ENCODE results near the gene ADGRL3. TPM values are rescaled to one million over a fixed set of nuclear protein-coding genes. Genes with fewer than 3 reads are reported as not detected.

Gene ADGRL3
- total RNA-seq, 1 donor from 2014 or later = 2.1 TPM

DNA sequence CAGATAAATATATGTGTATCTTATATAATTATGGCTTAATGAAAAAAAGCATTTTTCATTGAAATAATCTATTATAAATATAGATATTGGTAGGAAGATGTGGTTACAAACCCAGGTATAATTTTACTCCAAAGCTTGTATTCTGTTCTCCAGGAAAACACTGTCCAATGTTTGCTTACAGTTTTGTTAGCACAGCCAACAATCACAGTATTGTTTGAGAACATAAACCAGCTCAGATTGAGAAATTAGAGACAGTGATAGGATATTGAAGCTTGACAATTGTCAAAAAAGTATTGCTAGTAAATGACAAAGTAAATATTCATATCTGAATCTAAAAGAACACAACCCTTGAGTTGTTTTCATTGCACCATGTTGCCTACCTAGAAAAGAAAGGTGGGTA, 228.8 kb downstream of the ADGRL3 start:
- Histone ChIP-seq H3K27me3 (ENCODE audit: control insufficient read depth, insufficient read depth, low read length) (no peaks in the 10 kb centered on the region), H3K4me3 (ENCODE audit: low read depth, low read length) (no peak overlapping the region), H3K36me3 (ENCODE audit: control insufficient read depth, insufficient read depth, low read length) (no peaks in the 10 kb centered on the region)
- TF ChIP-seq, protein P1, sequence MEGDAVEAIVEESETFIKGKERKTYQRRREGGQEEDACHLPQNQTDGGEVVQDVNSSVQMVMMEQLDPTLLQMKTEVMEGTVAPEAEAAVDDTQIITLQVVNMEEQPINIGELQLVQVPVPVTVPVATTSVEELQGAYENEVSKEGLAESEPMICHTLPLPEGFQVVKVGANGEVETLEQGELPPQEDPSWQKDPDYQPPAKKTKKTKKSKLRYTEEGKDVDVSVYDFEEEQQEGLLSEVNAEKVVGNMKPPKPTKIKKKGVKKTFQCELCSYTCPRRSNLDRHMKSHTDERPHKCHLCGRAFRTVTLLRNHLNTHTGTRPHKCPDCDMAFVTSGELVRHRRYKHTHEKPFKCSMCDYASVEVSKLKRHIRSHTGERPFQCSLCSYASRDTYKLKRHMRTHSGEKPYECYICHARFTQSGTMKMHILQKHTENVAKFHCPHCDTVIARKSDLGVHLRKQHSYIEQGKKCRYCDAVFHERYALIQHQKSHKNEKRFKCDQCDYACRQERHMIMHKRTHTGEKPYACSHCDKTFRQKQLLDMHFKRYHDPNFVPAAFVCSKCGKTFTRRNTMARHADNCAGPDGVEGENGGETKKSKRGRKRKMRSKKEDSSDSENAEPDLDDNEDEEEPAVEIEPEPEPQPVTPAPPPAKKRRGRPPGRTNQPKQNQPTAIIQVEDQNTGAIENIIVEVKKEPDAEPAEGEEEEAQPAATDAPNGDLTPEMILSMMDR (IDR thresholded peaks at IDR 0.05; ENCODE audit: insufficient read depth, low read length, poor library complexity, severe bottlenecking) = no peak
- no peak for DNase-seq (ENCODE audit: low read depth)

DNA sequence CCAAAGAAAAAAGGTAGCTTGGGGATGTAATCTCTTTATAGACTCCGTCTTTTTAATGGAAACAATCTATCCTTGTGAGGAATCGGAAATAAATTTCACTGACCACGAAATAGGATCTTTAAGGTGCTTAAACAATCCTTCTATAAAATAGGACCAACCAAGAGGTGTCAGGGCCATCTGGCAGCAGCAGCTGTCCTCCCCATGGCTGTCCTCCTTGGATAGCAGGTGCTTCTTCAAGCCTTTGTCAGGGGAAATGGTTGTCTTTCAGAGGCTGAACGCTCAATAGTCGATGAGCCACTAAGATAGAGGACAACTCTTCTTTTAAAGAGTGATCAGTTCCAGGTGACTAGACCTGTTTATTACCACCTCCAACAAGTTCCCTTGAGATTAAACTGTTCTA, 231.0 kb downstream of the ADGRL3 start:
- Histone ChIP-seq H3K27me3 (ENCODE audit: control insufficient read depth, insufficient read depth, low read length) (no peaks in the 10 kb centered on the region), H3K4me3 (ENCODE audit: low read depth, low read length) (no peak overlapping the region), H3K36me3 (ENCODE audit: control insufficient read depth, insufficient read depth, low read length) (no peaks in the 10 kb centered on the region)
- no peak for DNase-seq (ENCODE audit: low read depth)
- TF ChIP-seq, protein P1 (IDR thresholded peaks at IDR 0.05; ENCODE audit: insufficient read depth, low read length, poor library complexity, severe bottlenecking) = no peak

DNA sequence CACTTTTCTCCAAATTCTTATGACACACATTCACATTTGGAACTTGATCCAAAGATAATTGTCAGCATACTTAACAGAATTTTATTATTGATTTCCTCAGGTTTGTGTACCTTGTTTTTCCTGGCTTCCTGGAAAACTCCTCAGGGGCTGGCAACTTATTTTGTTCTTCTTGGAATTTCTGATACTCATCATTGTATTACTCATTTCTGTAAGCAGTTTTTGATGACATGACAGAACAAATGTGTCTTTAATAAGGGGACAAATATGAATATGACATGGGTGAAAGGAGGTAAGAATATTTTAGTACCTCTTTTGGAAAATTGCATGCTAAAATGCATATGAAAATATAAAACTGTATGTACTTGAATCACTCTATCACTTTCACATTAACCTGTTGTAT, 237.8 kb downstream of the ADGRL3 start:
- H3K27me3 ChIP-seq (ENCODE audit: control insufficient read depth, insufficient read depth, low read length) = no peaks in the 10 kb centered on the region
- no peak for DNase-seq (ENCODE audit: low read depth)
- no peak overlapping the region for H3K4me3 ChIP-seq (ENCODE audit: low read depth, low read length)
- TF ChIP-seq, protein P1 (IDR thresholded peaks at IDR 0.05; ENCODE audit: insufficient read depth, low read length, poor library complexity, severe bottlenecking) = no peak
- H3K36me3 ChIP-seq (ENCODE audit: control insufficient read depth, insufficient read depth, low read length) = no peaks in the 10 kb centered on the region

DNA sequence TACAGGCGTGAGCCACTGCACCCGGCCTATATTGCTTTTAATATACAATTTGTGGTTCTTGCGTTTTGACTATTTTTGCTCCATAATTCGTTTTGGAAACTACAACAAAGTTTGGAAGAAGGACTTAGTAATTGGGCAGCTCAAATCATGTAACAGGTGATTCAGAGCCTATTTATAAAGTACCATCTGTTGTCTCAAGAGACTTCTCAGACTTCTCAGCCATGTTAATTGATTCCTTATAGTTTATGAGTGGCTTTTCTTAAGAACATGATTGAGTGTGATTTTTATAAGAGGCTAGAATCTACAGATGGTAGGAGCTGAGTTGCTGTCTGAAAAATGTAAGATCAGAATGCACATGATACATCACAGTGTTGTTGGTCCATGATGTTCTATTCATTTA, 240.2 kb downstream of the ADGRL3 start:
- TF ChIP-seq, protein P1 (IDR thresholded peaks at IDR 0.05; ENCODE audit: insufficient read depth, low read length, poor library complexity, severe bottlenecking) = no peak
- no peaks in the 10 kb centered on the region for H3K36me3 ChIP-seq (ENCODE audit: control insufficient read depth, insufficient read depth, low read length)
- DNase-seq (ENCODE audit: low read depth) = no peak
- H3K4me3 ChIP-seq (ENCODE audit: low read depth, low read length) = no peak overlapping the region
- H3K27me3 ChIP-seq (ENCODE audit: control insufficient read depth, insufficient read depth, low read length) = no peaks in the 10 kb centered on the region

DNA sequence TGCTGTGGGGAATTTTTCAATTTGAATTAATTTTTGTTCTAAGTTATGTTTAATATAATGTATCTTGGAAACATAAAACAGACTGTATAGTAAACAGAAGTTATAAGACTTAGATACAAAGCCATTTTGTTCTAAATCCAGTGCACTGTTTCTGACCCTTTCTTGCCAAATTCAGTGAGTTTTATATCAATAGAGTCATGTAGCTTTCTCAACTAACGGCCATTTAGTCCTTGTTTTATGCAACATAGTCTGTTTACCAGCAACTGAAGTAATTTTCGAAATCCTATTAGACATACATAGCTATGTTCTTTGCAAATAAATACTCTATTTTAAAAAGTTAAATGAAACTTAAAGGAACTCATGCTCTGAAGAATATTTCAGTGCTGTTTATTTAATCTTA, 242.8 kb downstream of the ADGRL3 start:
- no peak for DNase-seq (ENCODE audit: low read depth)
- H3K27me3 ChIP-seq (ENCODE audit: control insufficient read depth, insufficient read depth, low read length) = no peaks in the 10 kb centered on the region
- no peak overlapping the region for H3K4me3 ChIP-seq (ENCODE audit: low read depth, low read length)
- H3K36me3 ChIP-seq (ENCODE audit: control insufficient read depth, insufficient read depth, low read length) = no peaks in the 10 kb centered on the region
- TF ChIP-seq, protein P1 (IDR thresholded peaks at IDR 0.05; ENCODE audit: insufficient read depth, low read length, poor library complexity, severe bottlenecking) = no peak

DNA sequence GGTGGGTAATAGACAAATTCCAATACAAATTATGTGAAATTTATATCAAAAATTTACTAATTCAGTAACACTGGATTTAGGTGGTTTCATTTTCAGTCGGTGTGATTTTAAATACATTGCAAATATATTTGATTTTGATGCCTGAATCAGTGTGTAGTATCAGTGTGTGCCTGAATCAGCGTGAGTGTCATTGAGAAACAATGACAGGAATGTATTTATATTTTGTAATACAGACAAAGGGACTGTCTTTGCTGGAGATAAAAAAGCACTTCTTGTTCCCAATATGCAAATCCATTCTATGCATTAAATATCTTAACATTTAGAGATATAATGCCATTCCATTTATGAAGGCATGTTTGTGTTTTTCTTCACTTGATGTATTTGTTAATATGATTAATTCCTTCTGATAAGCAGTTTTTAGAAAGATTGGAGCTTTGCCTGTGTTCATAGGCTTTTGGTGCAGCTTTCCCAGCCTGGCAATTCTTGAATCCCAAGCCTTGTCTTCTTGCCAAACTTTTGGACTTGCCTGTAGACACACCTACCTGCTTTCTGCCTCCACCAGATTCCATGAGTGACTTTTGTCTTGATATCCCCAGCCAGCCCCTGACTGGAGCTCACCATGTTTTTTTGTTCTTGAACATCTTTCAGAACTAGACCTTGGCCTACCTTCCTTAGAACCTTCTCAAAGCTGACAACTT, 243.8 kb downstream of the ADGRL3 start:
- peak; percentile 16 for DNase-seq (ENCODE audit: low read depth)
- Histone ChIP-seq H3K36me3 (ENCODE audit: control insufficient read depth, insufficient read depth, low read length) (no peaks in the 10 kb centered on the region), H3K4me3 (ENCODE audit: low read depth, low read length) (no peak overlapping the region), H3K27me3 (ENCODE audit: control insufficient read depth, insufficient read depth, low read length) (no peaks in the 10 kb centered on the region)
- TF ChIP-seq, protein P1 (IDR thresholded peaks at IDR 0.05; ENCODE audit: insufficient read depth, low read length, poor library complexity, severe bottlenecking) = no peak
